ENCODE results near the gene TOX2. TPM values are rescaled to one million over a fixed set of nuclear protein-coding genes. Genes with fewer than 3 reads are reported as not detected.

TOX2 gene
- total and polyA plus RNA-seq, 2 of the 8 experiments (the other 6 are each of a cell fraction or from before 2014, with no cell fraction given), result 1.8 to 3.4 TPM

DNA sequence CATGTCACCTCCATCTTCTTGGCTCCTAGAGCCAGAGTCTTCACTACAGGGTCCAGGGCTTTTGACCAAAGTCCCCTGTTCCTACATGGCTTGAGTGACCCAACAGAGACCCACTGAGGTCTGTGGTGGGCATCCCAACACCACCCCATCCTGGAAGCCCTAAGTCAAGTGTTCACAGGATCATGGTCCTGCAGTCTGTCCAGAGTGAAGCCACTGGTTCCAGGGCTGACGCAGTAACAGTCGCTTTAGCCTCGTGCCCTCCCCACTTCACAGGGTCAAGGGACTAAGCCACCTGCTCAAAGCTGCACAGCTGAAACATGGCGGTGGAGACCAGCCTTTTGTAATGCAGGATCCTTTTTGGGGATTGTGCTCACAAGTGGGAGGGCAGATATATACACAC, 138.4 kb downstream of the TOX2 start:
- Histone ChIP-seq H3K79me1 (ENCODE audit: low read depth, low read length) (no peaks in the 10 kb centered on the region), H2AK5ac (ENCODE audit: low read depth, low read length) (no peak overlapping the region), H3K18ac (ENCODE audit: extremely low read depth, low read length) (no peak overlapping the region), H3K9me3 (ENCODE audit: insufficient read depth in 2 of 2, low read depth in 1 of 2, low read length in 1 of 2) (peaks cover 0 to 5% of the 10 kb centered on the region in 2 experiments; a peak in 1 of 4 replicates), H3K4me3 (ENCODE audit: extremely low read depth in 1 of 4, insufficient read depth in 2 of 4, low read depth in 3 of 4, low read length in 4 of 4) (no peak overlapping the region), H3K4me1 (replicated peaks in 1 of 4; ENCODE audit: control insufficient read depth in 3 of 4, insufficient read depth in 4 of 4, low read length in 3 of 4) (no peaks in the 10 kb centered on the region), H2BK12ac (ENCODE audit: low read depth, low read length) (no peak overlapping the region), H2BK120ac (replicated peaks; ENCODE audit: low read depth, low read length) (no peak overlapping the region), H3K56ac (replicated peaks; ENCODE audit: insufficient read length, low read depth, low read length) (no peak overlapping the region), H2BK15ac (ENCODE audit: low read length) (no peak overlapping the region), H4K5ac (ENCODE audit: insufficient read length, low read depth, low read length) (no peak overlapping the region), H2BK20ac (ENCODE audit: low read length) (no peak overlapping the region), H3K27me3 (replicated peaks in 1 of 4; ENCODE audit: control insufficient read depth in 3 of 4, extremely low read depth in 1 of 4, insufficient read depth in 3 of 4, low read length in 3 of 4) (no peaks in the 10 kb centered on the region), H3K27ac (ENCODE audit: low read depth, low read length) (no peak overlapping the region), H3K23ac (ENCODE audit: insufficient read length) (no peak overlapping the region), H4K8ac (ENCODE audit: extremely low read depth, insufficient read depth, low read length) (no peak overlapping the region), H2BK5ac (ENCODE audit: low read depth, low read length) (no peak overlapping the region), H3K79me2 (ENCODE audit: control insufficient read depth in 1 of 2, insufficient read depth in 2 of 2, low read length in 2 of 2) (no peaks in the 10 kb centered on the region), H3K9ac (replicated peaks in 1 of 4; ENCODE audit: extremely low read depth in 1 of 4, low read depth in 3 of 4, low read length in 3 of 4) (no peak overlapping the region), H3K23me2 (ENCODE audit: low read depth, low read length) (no peaks in the 10 kb centered on the region), H2AFZ (ENCODE audit: low read length) (no peak overlapping the region), H4K20me1 (replicated peaks in 1 of 2; ENCODE audit: control insufficient read depth in 1 of 2, insufficient read depth in 2 of 2, low read length in 2 of 2) (no peaks in the 10 kb centered on the region), H3K36me3 (ENCODE audit: control insufficient read depth in 2 of 4, insufficient read depth in 4 of 4, low read length in 3 of 4) (no peaks in the 10 kb centered on the region; a peak in 1 of 8 replicates), H4K91ac (replicated peaks; ENCODE audit: insufficient read length, low read length) (no peak overlapping the region), H3K4ac (replicated peaks; ENCODE audit: insufficient read length, low read depth, low read length) (no peak overlapping the region), H3K4me2 (ENCODE audit: insufficient read depth in 1 of 2, low read depth in 2 of 2, low read length in 2 of 2) (no peak overlapping the region), H3K14ac (ENCODE audit: insufficient read length) (no peak overlapping the region)
- WGBS, 2 experiments (ENCODE audit: extremely low coverage in 1 of 2, insufficient coverage in 1 of 2, insufficient read length in 1 of 2, insufficient replicate concordance in 2 of 2, low coverage in 1 of 2, low lambda C conversion rate in 2 of 2, missing lambda C conversion rate in 1 of 2), result 91% methylated on average over 4 of the region's 4 CpGs; no CpG with 5 or more reads in 1 of the 2 experiments
- CTCF ChIA-PET (ENCODE audit: partially characterized antibody), result interaction anchor here (0.6 kb wide), 1 partner anchor 50 kb away, joined by 3 read pairs; no protein-coding TSS in a partner anchor
- POLR2A ChIA-PET (ENCODE audit: partially characterized antibody), result no interaction called here
- FAIRE-seq, result no peak
- no peak for DNase-seq (ENCODE audit: low read depth in 1 of 2, low spot score in 2 of 2)
- TF ChIP-seq KDM5A (IDR thresholded peaks at IDR 0.05; ENCODE audit: low read length) (no peak), SIX5 (IDR thresholded peaks at IDR 0.05; ENCODE audit: low read depth, low read length) (no peak), SP2 (IDR thresholded peaks at IDR 0.05; ENCODE audit: low read length) (no peak), MAFK (IDR thresholded peaks at IDR 0.05; ENCODE audit: low read depth, low read length) (no peak), SUZ12 (IDR thresholded peaks at IDR 0.05; ENCODE audit: low read length) (no peak)
- TF ChIP-seq, protein P1, sequence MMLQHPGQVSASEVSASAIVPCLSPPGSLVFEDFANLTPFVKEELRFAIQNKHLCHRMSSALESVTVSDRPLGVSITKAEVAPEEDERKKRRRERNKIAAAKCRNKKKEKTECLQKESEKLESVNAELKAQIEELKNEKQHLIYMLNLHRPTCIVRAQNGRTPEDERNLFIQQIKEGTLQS (IDR thresholded peaks at IDR 0.05; ENCODE audit: insufficient read depth, low read depth, low read length), result no peak

All from H1 (cell line).